HCT116 (cell line): ENCODE results near the gene TACR2. TPM values are rescaled to one million over a fixed set of nuclear protein-coding genes. Genes with fewer than 3 reads are reported as not detected.

Experiments
- ATAC-seq: fragments of 200-7000 bp; cut with Tn5 transposase; 2 replicates; pipeline ENCODE4 v1.9.1; 2020; ENCODE audit warnings: mild to moderate bottlenecking, moderate library complexity
- BruUV-seq: library from RNA; stranded (reverse); fragments of 400-500 nt; replicated peaks from 2 replicates; lab custom pipeline; 2021; lab: Mats Ljungman, UMichigan
- CTCF ChIA-PET: fragments of 300-600 bp; sonication (Branson Sonifier 250); formaldehyde crosslinking; loops from one replicate; lab custom pipeline; 2021; ENCODE audit warnings: antibody characterized with exemption; lab: Charles Lee
- POLR2A ChIA-PET: fragments of 300-600, 350-600 bp; sonication (Branson Sonifier 250); formaldehyde crosslinking; loops from one replicate; lab custom pipeline; 2021; ENCODE audit warnings: antibody characterized with exemption; lab: Charles Lee
- RAD21 ChIA-PET, 2 experiments: fragments of 300-600 bp; sonication (Branson Sonifier 250); formaldehyde crosslinking; loops; one replicate each; lab custom pipeline; 2023; ENCODE audit warnings: low total read pairs in 2 of 2; ENCODE audit not compliant: uncharacterized antibody in 2 of 2, unreplicated experiment in 2 of 2, low non-redundant PET in 1 of 2; lab: Charles Lee
- DNase-seq: peaks from one replicate; pipeline ENCODE4 v3.0.0-alpha.2; 2010; ENCODE audit warnings: low read depth, low spot score
- H2AFZ ChIP-seq: fragments of 200-600 bp; shearing (Covaris generic), sonication (generic); 2 replicates; pipeline ENCODE4 v1.6.1; 2017; ENCODE audit warnings: low read depth, mixed run types, mixed read lengths, antibody characterized with exemption, low read length; ENCODE audit not compliant: poor library complexity, severe bottlenecking
- H3K27ac ChIP-seq: 2 replicates; pipeline ENCODE4 v1.5.1; 2012; ENCODE audit warnings: low read depth, low read length
- H3K27me3 ChIP-seq: fragments of 200-600 bp; sonication (generic); 2 replicates; pipeline ENCODE4 v1.6.1; 2016; ENCODE audit warnings: mixed run types, low read length, mixed read lengths; ENCODE audit not compliant: insufficient read depth
- H3K36me3 ChIP-seq, 2 experiments: fragments of 200-500 bp in 1 of 2; fragments of 200-600 bp in 1 of 2; sonication (Bioruptor generic) in 1 of 2; sonication (generic) in 1 of 2; 2 replicates each; pipeline versions ENCODE4 v1.5.1 to v1.6.1; 2014 to 2016; ENCODE audit warnings: low read length in 2 of 2, inconsistent platforms in 1 of 2, mixed read lengths in 1 of 2, mixed run types in 1 of 2; ENCODE audit not compliant: insufficient read depth in 2 of 2, control insufficient read depth in 1 of 2
- H3K4me1 ChIP-seq, 2 experiments: fragments of 200-600 bp in 1 of 2; sonication (generic) in 1 of 2; 2 replicates each; pipeline versions ENCODE4 v1.5.1 to v1.6.1; 2012 to 2017; ENCODE audit warnings: low read length in 2 of 2, inconsistent platforms in 1 of 2, mild to moderate bottlenecking in 1 of 2, mixed read lengths in 1 of 2, mixed run types in 1 of 2, moderate library complexity in 1 of 2; ENCODE audit not compliant: insufficient read depth in 2 of 2, control insufficient read depth in 1 of 2
- H3K4me2 ChIP-seq: fragments of 200-600 bp; sonication (generic); 2 replicates; pipeline ENCODE4 v1.6.1; 2017; ENCODE audit warnings: mixed run types, low read length, mixed read lengths
- H3K4me3 ChIP-seq, 2 experiments: fragments of 200-600 bp in 1 of 2; sonication (generic) in 1 of 2; replicated peaks in 1 of 2; 2 replicates each; pipeline ENCODE4 v1.5.1; 2011 to 2016; ENCODE audit warnings: low read length in 2 of 2, control low read depth in 1 of 2, low read depth in 1 of 2, mild to moderate bottlenecking in 1 of 2, mixed read lengths in 1 of 2, mixed run types in 1 of 2
- H3K79me2 ChIP-seq: fragments of 200-600 bp; sonication (generic); 2 replicates; pipeline ENCODE4 v1.6.1; 2017; ENCODE audit warnings: mild to moderate bottlenecking, mixed run types, low read length, moderate library complexity, mixed read lengths; ENCODE audit not compliant: insufficient read depth
- H3K9ac ChIP-seq: fragments of 200-600 bp; sonication (generic); 2 replicates; pipeline ENCODE4 v1.6.1; 2016; ENCODE audit warnings: low read length, mixed read lengths
- H3K9me2 ChIP-seq: fragments of 200-600 bp; sonication (generic), shearing (Covaris generic); 2 replicates; pipeline ENCODE4 v1.6.1; 2017; ENCODE audit warnings: mixed run types, mild to moderate bottlenecking, moderate library complexity; ENCODE audit not compliant: insufficient read depth
- H3K9me3 ChIP-seq, 2 experiments: fragments of 200-500 bp in 1 of 2; fragments of 200-600 bp in 1 of 2; sonication (Bioruptor generic) in 1 of 2; sonication (generic) in 1 of 2; 2 replicates each; pipeline ENCODE4 v1.6.1; 2014 to 2017; ENCODE audit warnings: low read length in 2 of 2, mixed read lengths in 2 of 2, inconsistent platforms in 1 of 2, low read depth in 1 of 2, mild to moderate bottlenecking in 1 of 2, mixed run types in 1 of 2, moderate library complexity in 1 of 2; ENCODE audit not compliant: control insufficient read depth in 1 of 2, insufficient read depth in 1 of 2
- H4K20me1 ChIP-seq: fragments of 200-600 bp; sonication (generic), shearing (Covaris generic); 2 replicates; pipeline ENCODE4 v1.6.1; 2017; ENCODE audit warnings: mixed run types, mild to moderate bottlenecking, moderate library complexity; ENCODE audit not compliant: insufficient read depth
- ELF1 ChIP-seq: IDR thresholded peaks from 2 replicates; pipeline ENCODE4 v1.6.1; 2012; ENCODE audit warnings: low read depth, borderline replicate concordance
- EZH2phosphoT487 ChIP-seq: fragments of 200-600 bp; IDR thresholded peaks from 2 replicates; pipeline ENCODE4 v1.6.1; 2018; ENCODE audit warnings: antibody characterized with exemption, borderline replicate concordance
- FOSL1 ChIP-seq: IDR thresholded peaks from 2 replicates; pipeline ENCODE4 v1.6.1; 2012; ENCODE audit warnings: low read depth
- MAX ChIP-seq: IDR thresholded peaks from 2 replicates; pipeline ENCODE4 v1.6.1; 2012
- POLR2AphosphoS5 ChIP-seq: IDR thresholded peaks from 2 replicates; pipeline ENCODE4 v1.6.1; 2011; ENCODE audit warnings: mild to moderate bottlenecking, low read depth, low read length, moderate library complexity
- RAD21 ChIP-seq: IDR thresholded peaks from 2 replicates; pipeline ENCODE4 v1.6.1; 2012; ENCODE audit warnings: low read depth, mild to moderate bottlenecking
- REST ChIP-seq: IDR thresholded peaks from 2 replicates; pipeline ENCODE4 v1.6.1; 2012; ENCODE audit warnings: low read depth
- SIN3A ChIP-seq: IDR thresholded peaks from 2 replicates; pipeline ENCODE4 v1.6.1; 2012; ENCODE audit warnings: low read depth
- TCF7L2 ChIP-seq: IDR thresholded peaks from 2 replicates; pipeline ENCODE4 v1.7.0; 2011; ENCODE audit warnings: borderline replicate concordance, inconsistent platforms; ENCODE audit not compliant: insufficient read depth, insufficient read length; ENCODE audit errors: extremely low read depth
- YY1 ChIP-seq: IDR thresholded peaks from 2 replicates; pipeline ENCODE4 v1.6.1; 2011; ENCODE audit warnings: low read length, low read depth, moderate library complexity, mild to moderate bottlenecking; ENCODE audit not compliant: insufficient replicate concordance; ENCODE audit errors: extremely low read depth
- ZFX ChIP-seq: fragments of 450-650 bp; IDR thresholded peaks from 2 replicates; pipeline ENCODE4 v1.6.1; 2017
- intact Hi-C: fragments of 100-400 bp; cut with micrococcal nuclease; formaldehyde crosslinking; loops from 2 replicates; pipeline ENCODE4 v1.10.0; 2022
- total RNA-seq: library from RNA; stranded (reverse); gene quantifications from one replicate; pipeline ENCODE4 v1.2.1, GENCODE V29; 2021; ENCODE audit not compliant: unreplicated experiment
- TF ChIP-seq, protein P1 (sequence below), 3 experiments: fragments of 200-600 bp in 1 of 3; sonication (generic) in 1 of 3; IDR thresholded peaks in 2 of 3; conservative IDR thresholded peaks in 1 of 3; 2 replicates each; pipeline ENCODE4 v1.5.1; 2012 to 2017; ENCODE audit warnings: low read depth in 2 of 3, low read length in 2 of 3, antibody characterized with exemption in 1 of 3, borderline replicate concordance in 1 of 3, control low read depth in 1 of 3, mild to moderate bottlenecking in 1 of 3, mixed read lengths in 1 of 3, mixed run types in 1 of 3, moderate library complexity in 1 of 3; ENCODE audit not compliant: insufficient read depth in 1 of 3
- TF ChIP-seq, protein P2 (sequence below): IDR thresholded peaks from 2 replicates; pipeline ENCODE4 v1.6.1; 2011; ENCODE audit warnings: mild to moderate bottlenecking, low read length, moderate library complexity; ENCODE audit not compliant: insufficient replicate concordance; ENCODE audit errors: extremely low read depth
- TF ChIP-seq, protein P3 (sequence below): IDR thresholded peaks from 2 replicates; pipeline ENCODE4 v1.6.1; 2012

TACR2 gene
- total RNA-seq, 1 experiment from 2014 or later, result not detected

DNA sequence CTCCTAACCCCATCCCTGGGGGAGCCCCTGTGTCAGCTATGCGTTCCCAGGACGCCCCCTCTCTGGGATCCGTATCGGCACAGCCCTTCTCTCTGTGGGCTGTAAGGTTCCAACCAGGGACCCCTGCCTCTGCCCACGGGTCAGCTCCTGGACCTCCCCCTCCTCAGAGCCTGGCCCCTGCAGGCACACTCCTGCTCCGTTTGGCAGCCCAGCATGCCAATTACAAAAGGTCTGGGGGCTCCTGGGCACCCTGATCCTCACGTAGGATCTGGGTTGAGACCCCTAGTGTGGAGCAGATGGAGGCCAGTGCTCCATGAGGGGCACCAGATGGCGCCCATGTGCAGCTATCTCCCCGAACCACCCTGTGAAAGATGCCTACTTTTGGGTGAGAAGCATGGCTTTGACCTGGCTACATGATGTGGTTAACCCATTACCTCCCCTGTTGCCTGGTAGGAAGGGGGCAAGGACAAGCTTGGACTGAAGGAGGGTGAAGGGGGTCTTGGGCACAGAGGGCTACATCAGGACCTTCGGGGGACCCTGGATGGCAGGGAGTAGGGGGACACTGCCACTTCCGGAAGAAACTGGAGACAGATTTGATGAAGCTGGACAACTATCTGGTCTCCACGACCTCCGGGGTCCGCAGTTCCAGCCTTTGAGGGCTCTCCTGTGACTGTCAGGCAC lies 9.0 kb downstream of the TACR2 start:
- H3K27ac ChIP-seq, result no peak overlapping the region
- no TSS peak for BruUV-seq
- H3K4me3 ChIP-seq, result no peak overlapping the region
- H3K9ac ChIP-seq, result peak overlapping the region; percentile 39
- H3K4me1 ChIP-seq, result peaks cover 9 to 16% of the 10 kb centered on the region in 2 experiments
- H3K36me3 ChIP-seq, result no peaks in the 10 kb centered on the region
- ChIA-PET RAD21 (interaction anchor here (0.5 to 0.6 kb wide), 2 partner anchors 139 to 191 kb away, joined by 3 to 4 read pairs; no protein-coding TSS in a partner anchor), CTCF (interaction anchor here (0.6 to 4.4 kb wide), 36 partner anchors 9 to 423 kb away, joined by 3 to 46 read pairs (median 5); partner anchors contain the start of genes HKDC1, TACR2 and TSPAN15), POLR2A (interaction anchor here (0.6 to 0.7 kb wide), 2 partner anchors 100 to 352 kb away, joined by 3 to 4 read pairs; no protein-coding TSS in a partner anchor)
- H3K9me3 ChIP-seq, result no peaks in the 10 kb centered on the region
- intact Hi-C loops, result loop anchor here (1.0 to 2.0 kb wide), 2 partner anchors 100 to 231 kb away; no protein-coding TSS in a partner anchor
- peak; percentile 18; the same call in 1 of the 2 replicates for ATAC-seq
- H4K20me1 ChIP-seq, result no peaks in the 10 kb centered on the region
- H3K4me2 ChIP-seq, result peak overlapping the region; percentile 65
- H3K27me3 ChIP-seq, result no peaks in the 10 kb centered on the region
- no peak for DNase-seq
- no peaks in the 10 kb centered on the region for H3K9me2 ChIP-seq
- H3K79me2 ChIP-seq, result no peaks in the 10 kb centered on the region
- no peak overlapping the region for H2AFZ ChIP-seq
- TF ChIP-seq ELF1 (no peak), SIN3A (no peak), ZFX (no peak), TCF7L2 (no peak), POLR2AphosphoS5 (no peak), YY1 (no peak), MAX (no peak), RAD21 (peak; percentile 67), FOSL1 (no peak), EZH2phosphoT487 (no peak), REST (no peak)
- TF ChIP-seq, protein P1, sequence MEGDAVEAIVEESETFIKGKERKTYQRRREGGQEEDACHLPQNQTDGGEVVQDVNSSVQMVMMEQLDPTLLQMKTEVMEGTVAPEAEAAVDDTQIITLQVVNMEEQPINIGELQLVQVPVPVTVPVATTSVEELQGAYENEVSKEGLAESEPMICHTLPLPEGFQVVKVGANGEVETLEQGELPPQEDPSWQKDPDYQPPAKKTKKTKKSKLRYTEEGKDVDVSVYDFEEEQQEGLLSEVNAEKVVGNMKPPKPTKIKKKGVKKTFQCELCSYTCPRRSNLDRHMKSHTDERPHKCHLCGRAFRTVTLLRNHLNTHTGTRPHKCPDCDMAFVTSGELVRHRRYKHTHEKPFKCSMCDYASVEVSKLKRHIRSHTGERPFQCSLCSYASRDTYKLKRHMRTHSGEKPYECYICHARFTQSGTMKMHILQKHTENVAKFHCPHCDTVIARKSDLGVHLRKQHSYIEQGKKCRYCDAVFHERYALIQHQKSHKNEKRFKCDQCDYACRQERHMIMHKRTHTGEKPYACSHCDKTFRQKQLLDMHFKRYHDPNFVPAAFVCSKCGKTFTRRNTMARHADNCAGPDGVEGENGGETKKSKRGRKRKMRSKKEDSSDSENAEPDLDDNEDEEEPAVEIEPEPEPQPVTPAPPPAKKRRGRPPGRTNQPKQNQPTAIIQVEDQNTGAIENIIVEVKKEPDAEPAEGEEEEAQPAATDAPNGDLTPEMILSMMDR (IDR thresholded peaks at IDR 0.05 in 2 of 3, conservative IDR thresholded peaks at IDR 0.05 in 1 of 3; ENCODE audit: borderline replicate concordance in 1 of 3, insufficient read depth in 1 of 3, low read depth in 2 of 3, low read length in 2 of 3), result peak; percentile 52 to 68 (median 56); a peak in 5 of 6 replicates
- TF ChIP-seq, protein P2, sequence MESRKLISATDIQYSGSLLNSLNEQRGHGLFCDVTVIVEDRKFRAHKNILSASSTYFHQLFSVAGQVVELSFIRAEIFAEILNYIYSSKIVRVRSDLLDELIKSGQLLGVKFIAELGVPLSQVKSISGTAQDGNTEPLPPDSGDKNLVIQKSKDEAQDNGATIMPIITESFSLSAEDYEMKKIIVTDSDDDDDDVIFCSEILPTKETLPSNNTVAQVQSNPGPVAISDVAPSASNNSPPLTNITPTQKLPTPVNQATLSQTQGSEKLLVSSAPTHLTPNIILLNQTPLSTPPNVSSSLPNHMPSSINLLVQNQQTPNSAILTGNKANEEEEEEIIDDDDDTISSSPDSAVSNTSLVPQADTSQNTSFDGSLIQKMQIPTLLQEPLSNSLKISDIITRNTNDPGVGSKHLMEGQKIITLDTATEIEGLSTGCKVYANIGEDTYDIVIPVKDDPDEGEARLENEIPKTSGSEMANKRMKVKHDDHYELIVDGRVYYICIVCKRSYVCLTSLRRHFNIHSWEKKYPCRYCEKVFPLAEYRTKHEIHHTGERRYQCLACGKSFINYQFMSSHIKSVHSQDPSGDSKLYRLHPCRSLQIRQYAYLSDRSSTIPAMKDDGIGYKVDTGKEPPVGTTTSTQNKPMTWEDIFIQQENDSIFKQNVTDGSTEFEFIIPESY, result no peak
- TF ChIP-seq, protein P3, sequence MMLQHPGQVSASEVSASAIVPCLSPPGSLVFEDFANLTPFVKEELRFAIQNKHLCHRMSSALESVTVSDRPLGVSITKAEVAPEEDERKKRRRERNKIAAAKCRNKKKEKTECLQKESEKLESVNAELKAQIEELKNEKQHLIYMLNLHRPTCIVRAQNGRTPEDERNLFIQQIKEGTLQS, result no peak
